Colonic mucosa (tissue), 4 donors: ENCODE measurements around the gene SPATA22. TPM values are rescaled to one million over a fixed set of nuclear protein-coding genes. Genes with fewer than 3 reads are reported as not detected.
"Not testable (repeated sequence)": the region's sequence is repeated elsewhere in the genome, so short reads cannot be mapped to it uniquely, and the experiment has no call there.

Source experiments
- DNase-seq: peaks from one replicate; pipeline ENCODE4 v3.0.0-alpha.2; 2020
- H3K27ac ChIP-seq: fragments of 200-600 bp; one replicate; pipeline ENCODE4 v1.8.0; 2021
- H3K27me3 ChIP-seq: fragments of 200-600 bp; one replicate; pipeline ENCODE4 v1.8.0; 2021
- H3K36me3 ChIP-seq: fragments of 200-600 bp; one replicate; pipeline ENCODE4 v1.8.0; 2021
- H3K4me1 ChIP-seq: fragments of 200-600 bp; one replicate; pipeline ENCODE4 v1.8.0; 2021; ENCODE audit warnings: mild to moderate bottlenecking
- H3K4me3 ChIP-seq: fragments of 200-600 bp; one replicate; pipeline ENCODE4 v1.8.0; 2021
- H3K9ac ChIP-seq, 2 donors: one replicate each; pipeline ENCODE4 v1.7.0; 2013; ENCODE audit warnings: control low read depth in 2 of 2, low read depth in 2 of 2, low read length in 2 of 2
- H3K9me3 ChIP-seq: fragments of 200-600 bp; one replicate; pipeline ENCODE4 v1.8.0; 2021
- CTCF ChIP-seq: fragments of 200-600 bp; IDR thresholded peaks from one replicate; pipeline ENCODE4 v1.8.0; 2022; ENCODE audit warnings: antibody characterized with exemption, mild to moderate bottlenecking
- intact Hi-C: fragments of 100-400 bp; cut with DNase I; formaldehyde crosslinking; loops from one replicate; pipeline ENCODE4 v1.14.1; 2022
- total RNA-seq, 2 donors: library from RNA; stranded (reverse); fragmentation: NEBNext Ultra II Directional in 1 of 2; extraction: Animal tissue kit (Norgen Biotek cat#: 25700) in 1 of 2; gene quantifications; one replicate each; pipeline ENCODE4 v1.2.1, GENCODE V29; 2021
- donor health status: healthy.
- donor health status: DM: no; HTN: no; CAD: no.
- donor health status: DM: no; HTN: no; CAD: no.

SPATA22 gene
- total RNA-seq, 2 donors from 2014 or later, result not detected

GRCh38 chr17:3440451-3440850 is 31.2 kb downstream of the SPATA22 start:
- Histone ChIP-seq H3K36me3 (no peaks in the 10 kb centered on the region), H3K27ac (no peak overlapping the region), H3K4me3 (no peak overlapping the region), H3K9me3 (no peaks in the 10 kb centered on the region), H3K4me1 (no peaks in the 10 kb centered on the region), H3K27me3 (no peaks in the 10 kb centered on the region), H3K9ac (no peak overlapping the region)
- intact Hi-C loops, result no loop called here
- no peak for TF ChIP-seq CTCF
- DNase-seq, result no peak

- no peaks in the 10 kb centered on the region for H3K36me3 ChIP-seq
- H3K27ac ChIP-seq, result no peak overlapping the region
- no peaks in the 10 kb centered on the region for H3K4me1 ChIP-seq
- no peak for TF ChIP-seq CTCF
- no peak overlapping the region for H3K4me3 ChIP-seq
- intact Hi-C loops, result no loop called here
- no peaks in the 10 kb centered on the region for H3K27me3 ChIP-seq
- no peaks in the 10 kb centered on the region for H3K9me3 ChIP-seq
- H3K9ac ChIP-seq, result no peak overlapping the region
- DNase-seq, result no peak
Measured at GRCh38 chr17:3438368-3438767, 33.3 kb downstream of the SPATA22 start.

DNA sequence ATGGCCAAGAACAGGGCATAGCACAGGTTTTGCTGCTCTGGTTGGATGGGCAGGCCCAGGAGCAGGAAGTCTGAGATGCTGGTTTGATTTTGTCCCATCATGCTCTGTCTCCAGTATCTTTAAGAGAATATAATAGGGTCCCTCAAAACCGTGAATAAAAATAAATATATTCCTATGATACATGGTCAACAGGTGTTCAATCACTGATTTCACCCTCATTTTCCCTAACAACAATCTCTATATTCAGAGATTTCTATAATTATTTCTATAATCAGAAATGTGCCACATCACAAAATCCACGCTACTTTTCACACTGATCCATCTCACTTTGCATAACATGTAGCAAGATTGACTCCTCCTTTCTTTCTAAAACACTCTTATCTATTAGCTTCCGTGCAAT is 37.9 kb downstream of the SPATA22 start, which contains the start of gene OR1E2:
OR1E2 (minus strand) TSS at position 101 of the 400 bp plus-strand sequence; CDS start at position 101, 0 bp downstream.
- intact Hi-C loops, result no loop called here
- Histone ChIP-seq H3K4me1 (no peaks in the 10 kb centered on the region), H3K27me3 (no peaks in the 10 kb centered on the region), H3K9me3 (no peaks in the 10 kb centered on the region), H3K4me3 (no peak within 1 kb of the TSS), H3K9ac (no peak within 1 kb of the TSS), H3K27ac (no peak within 1 kb of the TSS), H3K36me3 (no peaks in the 10 kb centered on the region)
- DNase-seq, result no peak
- no peak for TF ChIP-seq CTCF

DNA sequence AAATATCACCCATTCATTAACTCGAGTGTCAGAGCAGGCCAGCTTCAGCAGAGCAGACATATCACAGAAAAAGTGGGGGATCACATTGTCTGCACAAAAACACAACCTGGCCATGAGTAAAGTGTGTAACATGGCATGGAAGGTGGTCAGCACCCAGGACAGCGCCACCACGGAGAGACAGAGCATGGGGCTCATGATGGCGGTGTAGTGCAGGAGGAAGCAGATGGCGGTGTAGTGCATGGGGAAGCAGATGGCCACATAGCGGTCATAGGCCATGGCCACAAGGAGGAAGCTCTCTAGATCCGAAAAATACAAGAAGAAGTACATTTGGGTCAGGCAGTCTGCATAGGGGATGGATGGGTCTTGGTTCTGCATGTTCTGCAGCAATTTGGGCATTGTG is 38.4 kb downstream of the SPATA22 start:
- DNase-seq, intact Hi-C loops: not testable (repeated sequence)

DNA sequence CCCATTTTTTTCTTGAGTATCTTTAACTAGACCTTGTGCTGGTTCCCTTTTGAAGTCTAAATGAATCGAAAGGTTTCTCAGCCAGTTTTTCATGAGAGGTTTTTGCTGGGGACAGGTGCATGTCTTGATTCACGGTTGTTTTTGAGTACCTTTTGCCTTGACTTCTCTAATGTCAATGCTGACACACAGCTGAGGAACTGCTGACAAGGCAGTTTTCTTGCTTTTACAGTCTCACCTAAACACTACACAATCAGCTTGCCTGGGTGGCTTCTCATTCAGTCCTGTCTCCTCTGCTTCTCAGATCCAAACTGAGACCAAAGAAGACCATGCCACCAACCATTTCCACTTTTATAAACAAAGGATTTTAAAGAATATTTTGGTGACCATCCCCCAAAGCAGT is 53.4 kb downstream of the SPATA22 start:
- no peak for TF ChIP-seq CTCF
- no peak overlapping the region for H3K9ac ChIP-seq
- no peaks in the 10 kb centered on the region for H3K4me1 ChIP-seq
- no peak for DNase-seq
- H3K27ac ChIP-seq, result no peak overlapping the region
- H3K4me3 ChIP-seq, result no peak overlapping the region
- intact Hi-C loops, result no loop called here
- no peaks in the 10 kb centered on the region for H3K27me3 ChIP-seq
- H3K9me3 ChIP-seq, result no peaks in the 10 kb centered on the region
- no peaks in the 10 kb centered on the region for H3K36me3 ChIP-seq

More for the DNA sequence above, 38.4 kb downstream of the SPATA22 start:
- H3K27me3 ChIP-seq, H3K9ac ChIP-seq, H3K36me3 ChIP-seq, H3K27ac ChIP-seq, H3K9me3 ChIP-seq, H3K4me1 ChIP-seq, H3K4me3 ChIP-seq: not testable (repeated sequence)

DNA sequence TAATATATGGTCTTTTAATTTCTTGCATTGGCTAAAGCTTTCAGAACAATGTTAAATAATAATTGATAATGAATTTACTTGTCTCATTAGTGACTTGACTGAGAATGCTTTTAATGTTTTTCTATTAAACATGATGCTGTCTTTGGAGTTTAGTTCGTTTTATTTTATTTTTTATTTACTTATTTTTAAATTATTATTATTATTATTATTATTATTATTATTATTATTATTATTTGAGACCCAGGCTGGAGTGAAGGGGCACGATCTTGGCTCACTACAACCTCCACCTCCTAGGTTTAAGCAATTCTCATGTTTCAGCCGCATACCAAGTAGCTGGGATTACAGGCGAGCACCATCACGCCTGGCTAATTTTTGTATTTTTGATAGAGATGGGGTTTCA is 56.0 kb downstream of the SPATA22 start:
- no peak overlapping the region for H3K9ac ChIP-seq
- no peaks in the 10 kb centered on the region for H3K27me3 ChIP-seq
- no peak overlapping the region for H3K27ac ChIP-seq
- TF ChIP-seq CTCF, result no peak
- intact Hi-C loops, result no loop called here
- DNase-seq, result no peak
- no peaks in the 10 kb centered on the region for H3K36me3 ChIP-seq
- H3K4me3 ChIP-seq, result no peak overlapping the region
- H3K4me1 ChIP-seq, result no peaks in the 10 kb centered on the region
- H3K9me3 ChIP-seq, result no peaks in the 10 kb centered on the region

GRCh38 chr17:3412216-3412615 is 59.4 kb downstream of the SPATA22 start:
- H3K4me3 ChIP-seq, intact Hi-C loops, H3K27me3 ChIP-seq, H3K4me1 ChIP-seq, DNase-seq, H3K27ac ChIP-seq, H3K36me3 ChIP-seq, H3K9me3 ChIP-seq, H3K9ac ChIP-seq: not testable (repeated sequence)
